Brain microvascular endothelial cell (primary cell): ENCODE measurements around the gene OLFML2A.

Source experiments
- DNase-seq: peaks from one replicate; pipeline ENCODE4 v3.0.0-alpha.2; 2020
- H3K27ac ChIP-seq: fragments of 250-450 bp; sonication (Bioruptor Pico); 2 replicates; pipeline ENCODE4 v1.5.1; 2020; ENCODE audit warnings: mild to moderate bottlenecking, moderate library complexity
- H3K27me3 ChIP-seq: fragments of 250-450 bp; sonication (Bioruptor Pico); replicated peaks from 2 replicates; pipeline ENCODE4 v1.5.1; 2020; ENCODE audit warnings: mild to moderate bottlenecking
- H3K36me3 ChIP-seq: fragments of 250-450 bp; sonication (Bioruptor Pico); replicated peaks from 2 replicates; pipeline ENCODE4 v1.5.1; 2020; ENCODE audit warnings: mild to moderate bottlenecking
- H3K4me3 ChIP-seq: 2 replicates; pipeline ENCODE4 v1.5.1; 2011; ENCODE audit warnings: low read depth, mild to moderate bottlenecking, control low read depth, low read length, moderate library complexity
- in situ Hi-C: cut with HindIII; loops from 2 replicates; pipeline ENCODE4 v1.10.0; 2017; ENCODE audit warnings: low sequenced_read_pairs, low pct_ligation_motif_present
- TF ChIP-seq, protein P1 (sequence below): IDR thresholded peaks from 2 replicates; pipeline ENCODE4 v1.5.1; 2011; ENCODE audit warnings: low read depth, mild to moderate bottlenecking, moderate library complexity, low read length, control low read depth, inconsistent platforms; ENCODE audit errors: missing control alignments

The OLFML2A gene

DNA sequence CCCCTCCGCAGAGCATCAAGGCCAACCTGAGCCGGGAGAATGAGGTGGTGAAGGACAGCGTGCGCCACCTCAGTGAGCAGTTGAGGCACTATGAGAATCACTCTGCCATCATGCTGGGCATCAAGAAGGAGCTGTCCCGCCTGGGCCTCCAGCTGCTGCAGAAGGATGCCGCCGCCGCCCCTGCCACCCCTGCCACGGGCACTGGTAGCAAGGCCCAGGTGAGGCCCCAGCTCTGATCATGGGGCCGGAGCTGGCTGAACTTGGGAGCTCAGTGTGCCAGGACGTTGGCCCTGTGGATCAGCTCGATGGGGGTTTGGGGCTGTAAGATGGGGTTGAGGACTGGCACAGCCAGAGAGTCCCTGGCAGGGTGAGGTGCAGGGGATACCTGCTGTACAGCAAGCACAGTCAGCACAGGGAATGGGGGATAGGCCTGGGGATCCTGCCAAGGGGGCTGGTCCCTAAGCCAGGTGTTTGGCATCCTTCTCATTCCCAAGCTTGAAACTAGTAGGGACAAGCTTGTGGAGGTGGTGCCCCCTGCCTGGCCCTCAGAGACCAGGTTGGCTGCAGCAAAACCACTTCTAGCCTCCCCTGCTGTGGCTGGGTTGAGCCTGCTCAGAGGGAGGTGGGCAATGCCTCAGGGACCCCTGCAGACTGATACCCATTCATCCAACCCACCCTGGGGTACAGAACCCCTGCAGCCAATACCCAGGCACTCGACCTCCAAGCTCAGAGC lies 22.5 kb downstream of the OLFML2A start:
- Histone ChIP-seq H3K36me3 (no peaks in the 10 kb centered on the region), H3K27ac (no peak overlapping the region), H3K27me3 (no peaks in the 10 kb centered on the region), H3K4me3 (no peak overlapping the region)
- in situ Hi-C loops: no loop called here
- no peak for DNase-seq
- TF ChIP-seq, protein P1, sequence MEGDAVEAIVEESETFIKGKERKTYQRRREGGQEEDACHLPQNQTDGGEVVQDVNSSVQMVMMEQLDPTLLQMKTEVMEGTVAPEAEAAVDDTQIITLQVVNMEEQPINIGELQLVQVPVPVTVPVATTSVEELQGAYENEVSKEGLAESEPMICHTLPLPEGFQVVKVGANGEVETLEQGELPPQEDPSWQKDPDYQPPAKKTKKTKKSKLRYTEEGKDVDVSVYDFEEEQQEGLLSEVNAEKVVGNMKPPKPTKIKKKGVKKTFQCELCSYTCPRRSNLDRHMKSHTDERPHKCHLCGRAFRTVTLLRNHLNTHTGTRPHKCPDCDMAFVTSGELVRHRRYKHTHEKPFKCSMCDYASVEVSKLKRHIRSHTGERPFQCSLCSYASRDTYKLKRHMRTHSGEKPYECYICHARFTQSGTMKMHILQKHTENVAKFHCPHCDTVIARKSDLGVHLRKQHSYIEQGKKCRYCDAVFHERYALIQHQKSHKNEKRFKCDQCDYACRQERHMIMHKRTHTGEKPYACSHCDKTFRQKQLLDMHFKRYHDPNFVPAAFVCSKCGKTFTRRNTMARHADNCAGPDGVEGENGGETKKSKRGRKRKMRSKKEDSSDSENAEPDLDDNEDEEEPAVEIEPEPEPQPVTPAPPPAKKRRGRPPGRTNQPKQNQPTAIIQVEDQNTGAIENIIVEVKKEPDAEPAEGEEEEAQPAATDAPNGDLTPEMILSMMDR: no peak

DNA sequence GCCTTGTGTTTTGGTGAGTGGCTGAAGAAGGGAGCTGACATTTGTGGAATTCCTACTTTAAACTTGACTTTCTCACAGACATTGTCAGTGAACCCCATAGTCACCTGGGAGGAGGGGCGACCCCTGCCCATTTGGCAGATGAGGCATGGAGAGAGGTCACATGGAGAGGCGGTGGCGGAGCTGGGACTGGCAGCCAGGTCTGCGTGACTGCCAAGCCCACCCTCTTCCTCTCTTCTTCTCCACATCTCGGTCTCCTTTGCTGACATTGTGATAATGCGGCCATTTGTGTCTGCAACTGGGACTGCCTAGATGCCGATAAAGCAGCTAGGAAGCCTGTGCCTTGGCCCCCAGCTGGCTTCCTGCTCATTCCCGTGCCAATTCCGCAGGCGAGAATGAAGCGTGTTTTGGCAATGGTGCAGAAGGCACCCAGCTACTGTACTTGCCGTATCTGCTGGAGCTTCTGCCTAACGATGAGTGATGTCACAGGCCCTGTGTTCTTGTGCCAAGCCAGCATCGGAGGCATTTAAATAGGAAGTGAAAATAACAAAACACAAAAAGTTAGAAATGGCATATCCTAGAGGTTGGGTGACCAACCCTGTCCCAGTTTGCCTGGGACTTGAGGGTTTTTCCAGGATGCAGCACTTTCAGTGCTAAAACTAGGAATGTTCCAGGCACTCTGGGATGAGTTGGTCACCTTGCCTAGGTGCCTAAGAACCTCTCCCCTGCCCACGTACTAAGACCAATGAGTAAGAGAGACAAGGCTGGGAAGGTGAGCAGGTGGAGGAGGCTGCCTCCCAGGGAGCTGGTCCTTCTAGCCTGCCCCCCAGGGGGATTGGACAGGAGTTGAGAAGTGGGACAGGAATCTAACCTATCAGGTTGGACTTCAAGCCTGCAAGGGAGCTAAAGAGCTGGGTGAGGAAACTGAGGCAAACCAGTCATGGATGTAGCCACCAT lies 23.6 kb downstream of the OLFML2A start:
- no peak overlapping the region for H3K27ac ChIP-seq
- DNase-seq: no peak
- no peak overlapping the region for H3K4me3 ChIP-seq
- TF ChIP-seq, protein P1: no peak
- H3K27me3 ChIP-seq: no peaks in the 10 kb centered on the region
- H3K36me3 ChIP-seq: no peaks in the 10 kb centered on the region
- in situ Hi-C loops: no loop called here

DNA sequence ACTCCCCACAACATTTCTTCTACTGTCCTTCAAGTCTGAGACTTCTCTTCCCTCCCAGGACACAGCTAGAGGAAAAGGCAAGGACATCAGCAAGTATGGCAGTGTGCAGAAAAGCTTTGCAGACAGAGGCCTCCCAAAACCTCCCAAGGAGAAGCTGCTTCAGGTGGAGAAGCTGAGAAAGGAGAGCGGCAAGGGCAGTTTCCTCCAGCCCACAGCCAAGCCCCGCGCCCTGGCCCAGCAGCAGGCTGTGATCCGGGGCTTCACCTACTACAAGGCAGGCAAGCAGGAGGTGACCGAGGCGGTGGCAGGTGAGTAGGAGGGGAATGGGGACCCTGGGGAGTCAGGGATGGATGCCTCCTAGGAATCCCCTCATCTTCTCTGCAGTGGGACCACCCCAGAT lies 24.4 kb downstream of the OLFML2A start:
- H3K36me3 ChIP-seq: no peaks in the 10 kb centered on the region
- no peak overlapping the region for H3K4me3 ChIP-seq
- H3K27ac ChIP-seq: no peak overlapping the region
- DNase-seq: no peak
- TF ChIP-seq, protein P1: no peak
- in situ Hi-C loops: no loop called here
- no peaks in the 10 kb centered on the region for H3K27me3 ChIP-seq

DNA sequence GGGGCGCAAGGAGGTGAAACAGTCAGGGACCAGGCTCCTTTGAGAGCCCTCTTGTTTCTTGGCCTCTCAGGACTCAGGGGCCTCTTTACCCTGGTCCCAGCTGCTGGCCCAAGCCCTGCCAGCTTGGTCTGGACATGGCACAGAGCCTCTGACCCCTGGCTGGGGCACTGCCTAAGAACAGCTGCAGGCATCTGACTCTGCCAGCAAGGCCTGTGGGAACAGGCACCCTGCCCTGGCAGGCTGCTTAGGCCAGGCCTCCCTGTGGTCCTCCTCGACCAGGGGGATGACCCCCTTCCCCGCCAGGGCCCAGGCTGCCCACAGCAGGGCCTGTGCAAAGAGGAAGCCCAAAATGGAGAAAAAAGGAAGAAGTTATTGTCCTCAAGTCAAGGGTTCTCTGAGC lies 25.5 kb downstream of the OLFML2A start:
- no peak for DNase-seq
- no peaks in the 10 kb centered on the region for H3K27me3 ChIP-seq
- TF ChIP-seq, protein P1: no peak
- in situ Hi-C loops: no loop called here
- H3K36me3 ChIP-seq: no peaks in the 10 kb centered on the region
- H3K4me3 ChIP-seq: no peak overlapping the region
- no peak overlapping the region for H3K27ac ChIP-seq

DNA sequence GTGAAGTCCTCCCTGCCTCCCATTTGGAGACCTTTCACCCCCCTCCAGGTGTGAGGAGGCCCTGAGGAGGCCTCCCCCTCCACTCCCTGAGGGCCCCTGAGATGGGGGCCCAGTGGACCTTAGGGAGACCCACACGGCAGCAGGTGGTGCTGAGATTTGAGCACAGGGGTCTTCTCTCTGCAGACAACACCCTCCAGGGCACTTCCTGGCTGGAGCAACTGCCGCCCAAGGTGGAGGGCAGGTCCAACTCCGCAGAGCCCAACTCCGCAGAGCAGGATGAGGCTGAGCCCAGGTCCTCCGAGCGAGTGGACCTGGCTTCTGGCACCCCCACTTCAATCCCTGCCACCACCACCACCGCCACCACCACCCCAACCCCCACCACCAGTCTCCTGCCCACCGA lies 27.0 kb downstream of the OLFML2A start:
- H3K36me3 ChIP-seq: no peaks in the 10 kb centered on the region
- TF ChIP-seq, protein P1: no peak
- no peak for DNase-seq
- H3K27me3 ChIP-seq: no peaks in the 10 kb centered on the region
- in situ Hi-C loops: no loop called here
- no peak overlapping the region for H3K27ac ChIP-seq
- H3K4me3 ChIP-seq: no peak overlapping the region
